GM23248 (cell line): ENCODE measurements around the gene ATP2A3.

Source experiments
- EZH2 ChIP-seq: fragments of 200-600 bp; sonication (generic); IDR thresholded peaks from 2 replicates; pipeline ENCODE4 v1.6.1; 2018; ENCODE audit warnings: antibody characterized with exemption, mild to moderate bottlenecking; ENCODE audit not compliant: insufficient read depth, poor library complexity, severe bottlenecking
- EZH2phosphoT487 ChIP-seq: fragments of 200-600 bp; sonication (generic); IDR thresholded peaks from 2 replicates; pipeline ENCODE4 v1.6.1; 2018; ENCODE audit warnings: antibody characterized with exemption, moderate library complexity, mild to moderate bottlenecking, low read depth; ENCODE audit not compliant: insufficient read depth

DNA sequence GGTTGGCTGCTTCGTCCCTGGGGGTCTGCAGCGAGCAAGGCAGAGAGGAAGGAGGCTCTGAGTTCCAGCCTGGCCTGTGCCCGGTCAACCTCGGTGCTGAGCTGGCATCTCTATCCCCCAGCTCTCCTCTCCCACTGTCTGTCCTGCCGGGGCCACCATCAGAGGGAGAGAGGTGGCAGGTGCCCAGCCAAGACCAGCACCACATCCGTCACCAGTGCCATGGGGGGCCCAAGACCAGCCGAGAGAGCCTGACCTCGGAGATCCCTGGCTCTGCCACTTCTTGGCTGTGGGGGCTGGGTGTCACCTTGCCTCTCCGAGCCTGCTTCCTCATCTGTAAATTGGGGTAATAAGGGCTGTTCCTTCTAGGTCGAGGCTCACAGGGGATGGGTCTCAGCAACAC lies 47.4 kb downstream of the ATP2A3 start:
- TF ChIP-seq EZH2 (no peak), EZH2phosphoT487 (no peak)
